HepG2 (cell line): ENCODE results near the gene SLC2A13.

Source experiments
- BCL6 ChIP-seq: IDR thresholded peaks from 2 replicates; pipeline ENCODE4 v1.6.1; 2016; ENCODE audit warnings: missing genetic modification reagents, missing compliant biosample characterization
- NFATC3 ChIP-seq: sonication (generic); formaldehyde crosslinking; IDR thresholded peaks from 2 replicates; pipeline ENCODE4 v1.5.1; 2020; ENCODE audit warnings: mild to moderate bottlenecking, missing genetic modification reagents
- RAD21 ChIP-seq: fragments of 450-650 bp; formaldehyde crosslinking; IDR thresholded peaks from 2 replicates; pipeline ENCODE4 v1.5.0; 2020; ENCODE audit warnings: mild to moderate bottlenecking
- SMARCC2 ChIP-seq: fragments of 450-650 bp; IDR thresholded peaks from 2 replicates; pipeline ENCODE4 v1.6.1; 2017; ENCODE audit warnings: antibody characterized with exemption, mild to moderate bottlenecking
- TARDBP ChIP-seq: sonication (generic); formaldehyde crosslinking; IDR thresholded peaks from 2 replicates; pipeline ENCODE4 v1.8.0; 2022; ENCODE audit warnings: mild to moderate bottlenecking, missing genetic modification reagents
- ZNF160 ChIP-seq: sonication (generic); formaldehyde crosslinking; IDR thresholded peaks from 2 replicates; pipeline ENCODE4 v1.8.0; 2022; ENCODE audit warnings: mild to moderate bottlenecking, inconsistent platforms, missing genetic modification reagents
- ZNF629 ChIP-seq: sonication (generic); formaldehyde crosslinking; conservative IDR thresholded peaks from 2 replicates; pipeline ENCODE4 v1.5.0; 2020; ENCODE audit warnings: missing genetic modification reagents
- ZNF777 ChIP-seq: sonication (generic); formaldehyde crosslinking; IDR thresholded peaks from 2 replicates; pipeline ENCODE4 v1.4.0; 2020; ENCODE audit warnings: missing genetic modification reagents
- ZNF784 ChIP-seq: sonication (generic); formaldehyde crosslinking; IDR thresholded peaks from 2 replicates; pipeline ENCODE4 v1.5.1; 2020; ENCODE audit warnings: missing genetic modification reagents, mild to moderate bottlenecking, borderline replicate concordance
- TF ChIP-seq, protein P1 (sequence below): sonication (generic); formaldehyde crosslinking; IDR thresholded peaks from 2 replicates; pipeline ENCODE4 v1.4.0; 2020; ENCODE audit warnings: missing genetic modification reagents, mild to moderate bottlenecking, borderline replicate concordance
- TF ChIP-seq, protein P2 (sequence below): sonication (generic); formaldehyde crosslinking; IDR thresholded peaks from 2 replicates; pipeline ENCODE4 v1.8.1; 2022; ENCODE audit warnings: mild to moderate bottlenecking, missing genetic modification reagents
- TF ChIP-seq, protein P3 (sequence below): sonication (generic); formaldehyde crosslinking; IDR thresholded peaks from 2 replicates; pipeline ENCODE4 v1.5.0; 2020; ENCODE audit warnings: mild to moderate bottlenecking, missing genetic modification reagents, moderate library complexity

GRCh38 chr12:39956725-39957124, 149.2 kb downstream of the SLC2A13 start:
- TF ChIP-seq, protein P1, sequence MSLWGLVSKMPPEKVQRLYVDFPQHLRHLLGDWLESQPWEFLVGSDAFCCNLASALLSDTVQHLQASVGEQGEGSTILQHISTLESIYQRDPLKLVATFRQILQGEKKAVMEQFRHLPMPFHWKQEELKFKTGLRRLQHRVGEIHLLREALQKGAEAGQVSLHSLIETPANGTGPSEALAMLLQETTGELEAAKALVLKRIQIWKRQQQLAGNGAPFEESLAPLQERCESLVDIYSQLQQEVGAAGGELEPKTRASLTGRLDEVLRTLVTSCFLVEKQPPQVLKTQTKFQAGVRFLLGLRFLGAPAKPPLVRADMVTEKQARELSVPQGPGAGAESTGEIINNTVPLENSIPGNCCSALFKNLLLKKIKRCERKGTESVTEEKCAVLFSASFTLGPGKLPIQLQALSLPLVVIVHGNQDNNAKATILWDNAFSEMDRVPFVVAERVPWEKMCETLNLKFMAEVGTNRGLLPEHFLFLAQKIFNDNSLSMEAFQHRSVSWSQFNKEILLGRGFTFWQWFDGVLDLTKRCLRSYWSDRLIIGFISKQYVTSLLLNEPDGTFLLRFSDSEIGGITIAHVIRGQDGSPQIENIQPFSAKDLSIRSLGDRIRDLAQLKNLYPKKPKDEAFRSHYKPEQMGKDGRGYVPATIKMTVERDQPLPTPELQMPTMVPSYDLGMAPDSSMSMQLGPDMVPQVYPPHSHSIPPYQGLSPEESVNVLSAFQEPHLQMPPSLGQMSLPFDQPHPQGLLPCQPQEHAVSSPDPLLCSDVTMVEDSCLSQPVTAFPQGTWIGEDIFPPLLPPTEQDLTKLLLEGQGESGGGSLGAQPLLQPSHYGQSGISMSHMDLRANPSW (CRISPR knock-in tag) = no peak
- TF ChIP-seq ZNF784 (CRISPR knock-in tag) (no peak), ZNF777 (CRISPR knock-in tag) (no peak), TARDBP (no peak), SMARCC2 (no peak), ZNF160 (CRISPR knock-in tag) (no peak), NFATC3 (CRISPR knock-in tag) (no peak), RAD21 (CRISPR knock-in tag) (no peak), ZNF629 (CRISPR knock-in tag) (no peak), BCL6 (CRISPR knock-in tag) (no peak)
- TF ChIP-seq, protein P2, sequence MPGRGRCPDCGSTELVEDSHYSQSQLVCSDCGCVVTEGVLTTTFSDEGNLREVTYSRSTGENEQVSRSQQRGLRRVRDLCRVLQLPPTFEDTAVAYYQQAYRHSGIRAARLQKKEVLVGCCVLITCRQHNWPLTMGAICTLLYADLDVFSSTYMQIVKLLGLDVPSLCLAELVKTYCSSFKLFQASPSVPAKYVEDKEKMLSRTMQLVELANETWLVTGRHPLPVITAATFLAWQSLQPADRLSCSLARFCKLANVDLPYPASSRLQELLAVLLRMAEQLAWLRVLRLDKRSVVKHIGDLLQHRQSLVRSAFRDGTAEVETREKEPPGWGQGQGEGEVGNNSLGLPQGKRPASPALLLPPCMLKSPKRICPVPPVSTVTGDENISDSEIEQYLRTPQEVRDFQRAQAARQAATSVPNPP (CRISPR knock-in tag) = no peak
- TF ChIP-seq, protein P3, sequence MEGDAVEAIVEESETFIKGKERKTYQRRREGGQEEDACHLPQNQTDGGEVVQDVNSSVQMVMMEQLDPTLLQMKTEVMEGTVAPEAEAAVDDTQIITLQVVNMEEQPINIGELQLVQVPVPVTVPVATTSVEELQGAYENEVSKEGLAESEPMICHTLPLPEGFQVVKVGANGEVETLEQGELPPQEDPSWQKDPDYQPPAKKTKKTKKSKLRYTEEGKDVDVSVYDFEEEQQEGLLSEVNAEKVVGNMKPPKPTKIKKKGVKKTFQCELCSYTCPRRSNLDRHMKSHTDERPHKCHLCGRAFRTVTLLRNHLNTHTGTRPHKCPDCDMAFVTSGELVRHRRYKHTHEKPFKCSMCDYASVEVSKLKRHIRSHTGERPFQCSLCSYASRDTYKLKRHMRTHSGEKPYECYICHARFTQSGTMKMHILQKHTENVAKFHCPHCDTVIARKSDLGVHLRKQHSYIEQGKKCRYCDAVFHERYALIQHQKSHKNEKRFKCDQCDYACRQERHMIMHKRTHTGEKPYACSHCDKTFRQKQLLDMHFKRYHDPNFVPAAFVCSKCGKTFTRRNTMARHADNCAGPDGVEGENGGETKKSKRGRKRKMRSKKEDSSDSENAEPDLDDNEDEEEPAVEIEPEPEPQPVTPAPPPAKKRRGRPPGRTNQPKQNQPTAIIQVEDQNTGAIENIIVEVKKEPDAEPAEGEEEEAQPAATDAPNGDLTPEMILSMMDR (CRISPR knock-in tag) = no peak
